ENCODE data around the gene ATP8B4.

Gene ATP8B4

GRCh38 chr15:49847423-49848281, 271.4 kb downstream of the ATP8B4 start:
- no peak for DNase-seq

- DNase-seq: no peak
These were observed 274.6 kb downstream of the ATP8B4 start for GRCh38 chr15:49844390-49844789.

- no peak for DNase-seq
These were observed 275.3 kb downstream of the ATP8B4 start for GRCh38 chr15:49843725-49844124.

- DNase-seq: no peak
These were observed 276.9 kb downstream of the ATP8B4 start for GRCh38 chr15:49842031-49842730.

- no peak for DNase-seq
These were observed 286.5 kb downstream of the ATP8B4 start for GRCh38 chr15:49832511-49832910.

GRCh38 chr15:49831206-49831965, 287.6 kb downstream of the ATP8B4 start:
- DNase-seq: no peak

GRCh38 chr15:49830391-49830790, 288.6 kb downstream of the ATP8B4 start:
- no peak for DNase-seq

GRCh38 chr15:49827311-49827710, 291.7 kb downstream of the ATP8B4 start:
- DNase-seq: no peak

GRCh38 chr15:49826640-49827234, 292.3 kb downstream of the ATP8B4 start:
- no peak for DNase-seq

GRCh38 chr15:49824775-49825099, 294.3 kb downstream of the ATP8B4 start:
- DNase-seq: no peak

GRCh38 chr15:49823987-49824774, 294.9 kb downstream of the ATP8B4 start:
- no peak for DNase-seq

GRCh38 chr15:49817100-49817499, 301.9 kb downstream of the ATP8B4 start:
- no peak for DNase-seq

- no peak for DNase-seq
These were observed 303.1 kb downstream of the ATP8B4 start for GRCh38 chr15:49815950-49816349.

- DNase-seq: no peak
These were observed 303.5 kb downstream of the ATP8B4 start for GRCh38 chr15:49815526-49815925.

GRCh38 chr15:49814709-49815108, 304.3 kb downstream of the ATP8B4 start:
- DNase-seq: no peak

- no peak for DNase-seq
These were observed 305.4 kb downstream of the ATP8B4 start for GRCh38 chr15:49813625-49814024.

- DNase-seq: no peak
These were observed 308.3 kb downstream of the ATP8B4 start for GRCh38 chr15:49810720-49811119.

GRCh38 chr15:49809894-49810609, 309.0 kb downstream of the ATP8B4 start:
- DNase-seq: no peak

GRCh38 chr15:49808341-49808740, 310.7 kb downstream of the ATP8B4 start:
- DNase-seq: no peak

Measured in activated naive CD4-positive, alpha-beta T cell treated with Interleukin-2 at 50 U/mL for 16 hours (primary cell).